Left ventricle myocardium inferior (tissue), 1 donor: ENCODE measurements around the gene FAM234A. TPM values are rescaled to one million over a fixed set of nuclear protein-coding genes. Genes with fewer than 3 reads are reported as not detected.
A peak's percentile ranks its signal among the peaks of the same experiment; 100 is the strongest.

ENCODE experiments used
- DNase-seq: peaks from one replicate; pipeline ENCODE4 v3.0.0-alpha.2; 2020
- H3K27ac ChIP-seq: fragments of 200-600 bp; replicated peaks from 2 replicates; pipeline ENCODE4 v1.8.0; 2021
- H3K27me3 ChIP-seq: fragments of 200-600 bp; 2 replicates; pipeline ENCODE4 v1.8.0; 2021; ENCODE audit warnings: low read depth
- H3K36me3 ChIP-seq: fragments of 200-600 bp; 2 replicates; pipeline ENCODE4 v1.8.0; 2021
- H3K4me1 ChIP-seq: fragments of 200-600 bp; 2 replicates; pipeline ENCODE4 v1.8.0; 2021
- H3K4me3 ChIP-seq: fragments of 200-600 bp; 2 replicates; pipeline ENCODE4 v1.8.0; 2021; ENCODE audit warnings: mild to moderate bottlenecking, moderate library complexity
- H3K9me3 ChIP-seq: fragments of 200-600 bp; replicated peaks from 2 replicates; pipeline ENCODE4 v1.8.0; 2021
- CTCF ChIP-seq: fragments of 200-600 bp; IDR thresholded peaks from 2 replicates; pipeline ENCODE4 v1.8.0; 2021; ENCODE audit warnings: antibody characterized with exemption, mild to moderate bottlenecking, borderline replicate concordance
- intact Hi-C: fragments of 100-400 bp; cut with micrococcal nuclease; formaldehyde crosslinking; loops from one replicate; pipeline ENCODE4 v1.11.0; 2022
- long read RNA-seq: library from polyadenylated mRNA; unstranded; transcript quantifications from one replicate; pipeline ENCODE4 v2.0.0, GENCODE V29; 2021
- total RNA-seq: library from RNA; stranded (reverse); fragmentation: NEBNext Ultra II Directional; extraction: Animal tissue kit (Norgen Biotek cat#: 25700); gene quantifications from one replicate; pipeline ENCODE4 v1.2.1, GENCODE V29; 2021
- donor health status: DM: no; HTN: yes; CAD: no; lungs with severe emphysema.

FAM234A gene
- 135 TPM for total RNA-seq
- long read RNA-seq, transcript FAM234A-203 (13 exons, 3,213 nt): major isoform, 214 of 454 reads
- long read RNA-seq, partial matches to known transcripts: 130 of 454 reads
- long read RNA-seq, other reads (novel, unspliced or antisense): 108 of 454 reads

GRCh38 chr16:234468-235305 lies at the start of gene FAM234A:
Gene FAM234A, plus strand, starts transcription at chr16:234821. Its CDS starts 19,593 bp downstream, at chr16:254414.
- TF ChIP-seq CTCF: peak; percentile 57
- intact Hi-C loops: no loop called here

GRCh38 chr16:185213-185612 lies 49.4 kb upstream of the FAM234A start:
- DNase-seq: no peak
- peaks cover 30% of the 10 kb centered on the region for H3K36me3 ChIP-seq
- no peak overlapping the region for H3K27ac ChIP-seq
- intact Hi-C loops: no loop called here
- peaks cover 10% of the 10 kb centered on the region for H3K27me3 ChIP-seq
- peaks cover 14% of the 10 kb centered on the region for H3K4me1 ChIP-seq
- no peaks in the 10 kb centered on the region for H3K9me3 ChIP-seq
- H3K4me3 ChIP-seq: no peak overlapping the region
- no peak for TF ChIP-seq CTCF

More at GRCh38 chr16:234468-235305, at the start of gene FAM234A:
- Histone ChIP-seq H3K4me3 (peak within 1 kb of the TSS; percentile 83), H3K27ac (peak within 1 kb of the TSS; percentile 96), H3K9me3 (no peaks in the 10 kb centered on the region), H3K4me1 (peaks cover 32% of the 10 kb centered on the region), H3K27me3 (no peaks in the 10 kb centered on the region), H3K36me3 (no peaks in the 10 kb centered on the region)
- DNase-seq: peak; percentile 93

- Histone ChIP-seq H3K4me3 (no peak overlapping the region), H3K36me3 (peaks cover 35% of the 10 kb centered on the region), H3K27me3 (peaks cover 5% of the 10 kb centered on the region), H3K27ac (no peak overlapping the region), H3K4me1 (peaks cover 9% of the 10 kb centered on the region), H3K9me3 (no peaks in the 10 kb centered on the region)
- TF ChIP-seq CTCF: no peak
- no peak for DNase-seq
- intact Hi-C loops: no loop called here
Observed at GRCh38 chr16:185691-186090, 48.9 kb upstream of the FAM234A start.

DNA sequence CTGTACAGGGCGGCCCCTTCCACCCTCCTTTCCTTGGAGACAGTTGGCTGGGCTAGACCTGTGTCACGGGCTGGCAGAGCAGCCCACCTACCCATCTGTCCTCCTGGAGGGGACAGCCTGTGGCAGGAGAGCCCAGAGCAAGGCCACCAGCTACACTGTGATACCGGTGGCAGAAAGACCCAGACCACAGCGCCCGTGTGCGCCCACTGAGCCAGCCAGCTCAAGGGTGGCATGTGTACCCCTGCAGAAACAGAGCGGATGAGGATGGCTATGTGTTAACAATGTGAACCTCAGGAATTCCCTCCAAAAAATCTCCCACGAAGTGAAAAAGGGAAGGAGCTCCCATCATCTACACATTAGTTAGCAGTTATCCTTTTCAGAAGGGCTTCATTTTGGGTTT lies 47.3 kb upstream of the FAM234A start:
- H3K27ac ChIP-seq: no peak overlapping the region
- no peak overlapping the region for H3K4me3 ChIP-seq
- no peak for DNase-seq
- H3K9me3 ChIP-seq: no peaks in the 10 kb centered on the region
- intact Hi-C loops: no loop called here
- H3K4me1 ChIP-seq: no peaks in the 10 kb centered on the region
- no peaks in the 10 kb centered on the region for H3K27me3 ChIP-seq
- H3K36me3 ChIP-seq: peaks cover 52% of the 10 kb centered on the region
- no peak for TF ChIP-seq CTCF

DNA sequence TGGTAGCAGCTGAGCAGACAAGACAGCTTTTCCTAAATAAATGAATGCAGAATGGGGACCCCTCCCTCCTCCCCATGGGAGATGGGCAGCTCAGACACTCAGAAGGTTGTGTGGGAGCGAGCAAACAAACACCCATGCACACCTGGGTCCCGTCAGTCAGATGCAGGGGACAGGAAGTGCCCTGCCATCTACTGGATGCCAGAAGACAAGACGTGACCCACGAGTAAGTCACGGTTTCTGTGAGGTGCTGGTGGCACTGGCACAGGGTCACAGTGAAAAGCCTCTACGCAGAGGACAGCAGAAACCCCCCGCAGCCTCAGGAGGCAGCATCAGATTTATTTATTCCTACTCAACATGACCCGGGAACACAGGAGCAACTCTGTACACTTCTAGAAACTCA lies 45.9 kb upstream of the FAM234A start:
- no peak for TF ChIP-seq CTCF
- no peaks in the 10 kb centered on the region for H3K27me3 ChIP-seq
- H3K36me3 ChIP-seq: peaks cover 65% of the 10 kb centered on the region
- no peaks in the 10 kb centered on the region for H3K4me1 ChIP-seq
- H3K27ac ChIP-seq: no peak overlapping the region
- intact Hi-C loops: no loop called here
- H3K4me3 ChIP-seq: no peak overlapping the region
- DNase-seq: no peak
- H3K9me3 ChIP-seq: no peaks in the 10 kb centered on the region
